ENCODE measurements around the gene CELF2. TPM values are rescaled to one million over a fixed set of nuclear protein-coding genes. Genes with fewer than 3 reads are reported as not detected.

The CELF2 gene
- total and polyA plus RNA-seq, 2 of the 4 experiments (the other 2 are of a cell fraction): 3.5 to 6.6 TPM

DNA sequence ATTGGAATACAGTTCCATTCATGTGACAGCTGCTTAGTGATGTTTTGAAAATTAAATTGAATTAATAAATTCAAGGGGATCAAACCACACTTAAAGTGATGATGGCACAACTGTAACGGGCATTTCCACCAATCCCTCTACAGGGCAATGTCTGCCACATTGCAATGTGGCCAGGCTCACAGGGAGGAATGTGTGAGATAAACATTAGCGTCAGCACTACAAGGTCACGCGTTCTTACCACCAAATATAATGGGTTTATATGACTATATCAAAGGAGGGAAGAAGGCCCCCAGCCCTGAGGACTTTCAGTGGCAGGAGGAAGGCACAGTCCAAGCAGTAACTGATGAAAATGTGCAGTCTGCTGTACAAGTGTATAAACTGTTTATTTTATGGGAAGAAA, 31.1 kb upstream of the CELF2 start:
- POLR2A ChIA-PET (ENCODE audit: unreplicated experiment): no interaction called here
- H3K27me3 ChIP-seq (ENCODE audit: control insufficient read depth, insufficient read depth, low read length): 0 out of 2 replicates have a peak, but pooled peaks cover 1% of the 10 kb centered on the region

More for the DNA sequence above, 31.1 kb upstream of the CELF2 start:
- in situ Hi-C loops (cut with MboI; ENCODE audit: low sequenced_read_pairs): no loop called here
- Histone ChIP-seq H3K79me1 (ENCODE audit: low read depth in 1 of 2, low read length in 2 of 2) (no peaks in the 10 kb centered on the region), H4K20me1 (ENCODE audit: insufficient read depth, low read length) (no peaks in the 10 kb centered on the region), H3K4me3 (ENCODE audit: insufficient read depth, low read depth, low read length) (no peak overlapping the region), H2AK9ac (replicated peaks; ENCODE audit: low read depth, low read length, poor library complexity) (no peak overlapping the region), H3K9me3 (ENCODE audit: control insufficient read depth, insufficient read depth, low read length) (no peaks in the 10 kb centered on the region), H3K27ac (ENCODE audit: insufficient read depth, low read length) (no peak overlapping the region), H3K56ac (ENCODE audit: extremely low read depth, insufficient read depth, low read length) (no peak overlapping the region), H3K4me1 (ENCODE audit: control insufficient read depth, insufficient read depth, low read length) (peaks cover 2% of the 10 kb centered on the region; the same call in 1 of the 2 replicates), H3K23ac (ENCODE audit: low read depth, low read length) (no peak overlapping the region), H2AK5ac (ENCODE audit: low read depth, low read length) (no peak overlapping the region), H4K8ac (ENCODE audit: low read depth in 2 of 2, low read length in 2 of 2) (no peak overlapping the region), H3K9me1 (ENCODE audit: insufficient read depth, low read length) (no peaks in the 10 kb centered on the region), H2BK120ac (ENCODE audit: low read depth, low read length) (no peak overlapping the region), H3K18ac (ENCODE audit: low read depth, low read length) (no peak overlapping the region), H3K36me3 (ENCODE audit: control insufficient read depth, insufficient read depth, low read length) (no peaks in the 10 kb centered on the region), H3K4me2 (ENCODE audit: low read depth, low read length) (no peak overlapping the region), H2BK15ac (ENCODE audit: low read depth, low read length) (no peak overlapping the region), H4K91ac (ENCODE audit: insufficient read depth, low read depth, low read length) (no peak overlapping the region), H2BK5ac (ENCODE audit: low read depth, low read length, poor library complexity, severe bottlenecking) (no peak overlapping the region), H4K5ac (ENCODE audit: low read depth, low read length) (no peak overlapping the region), H3K4ac (ENCODE audit: low read depth, low read length) (no peak overlapping the region), H2AFZ (replicated peaks; ENCODE audit: low read length, poor library complexity) (no peak overlapping the region), H3K9ac (ENCODE audit: low read depth, low read length) (no peak overlapping the region), H2BK20ac (ENCODE audit: low read depth, low read length) (no peak overlapping the region), H3K14ac (replicated peaks; ENCODE audit: low read depth, low read length) (no peak overlapping the region)
- BruUV-seq (replicated peaks): no TSS peak
- TF ChIP-seq, protein P1, sequence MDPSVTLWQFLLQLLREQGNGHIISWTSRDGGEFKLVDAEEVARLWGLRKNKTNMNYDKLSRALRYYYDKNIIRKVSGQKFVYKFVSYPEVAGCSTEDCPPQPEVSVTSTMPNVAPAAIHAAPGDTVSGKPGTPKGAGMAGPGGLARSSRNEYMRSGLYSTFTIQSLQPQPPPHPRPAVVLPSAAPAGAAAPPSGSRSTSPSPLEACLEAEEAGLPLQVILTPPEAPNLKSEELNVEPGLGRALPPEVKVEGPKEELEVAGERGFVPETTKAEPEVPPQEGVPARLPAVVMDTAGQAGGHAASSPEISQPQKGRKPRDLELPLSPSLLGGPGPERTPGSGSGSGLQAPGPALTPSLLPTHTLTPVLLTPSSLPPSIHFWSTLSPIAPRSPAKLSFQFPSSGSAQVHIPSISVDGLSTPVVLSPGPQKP (IDR thresholded peaks at IDR 0.05; ENCODE audit: borderline replicate concordance, low read depth, low read length): no peak
- TF ChIP-seq CHD1 (IDR thresholded peaks at IDR 0.05; ENCODE audit: low read depth, low read length) (no peak), RCOR1 (IDR thresholded peaks at IDR 0.05; ENCODE audit: insufficient replicate concordance, low read length) (no peak), RAD21 (IDR thresholded peaks at IDR 0.05; ENCODE audit: low read length) (no peak), MAFK (IDR thresholded peaks at IDR 0.05; ENCODE audit: low read depth, low read length) (no peak), BHLHE40 (IDR thresholded peaks at IDR 0.05; ENCODE audit: low read depth, low read length) (no peak), RFX5 (IDR thresholded peaks at IDR 0.05; ENCODE audit: low read depth, low read length) (no peak), POLR2A (IDR thresholded peaks at IDR 0.05; ENCODE audit: low read depth, low read length) (no peak), MAZ (IDR thresholded peaks at IDR 0.05; ENCODE audit: borderline replicate concordance, low read depth, low read length) (no peak)
- dilution Hi-C loops (cut with HindIII; ENCODE audit: low sequenced_read_pairs, unreplicated experiment): no loop called here
- no CpG with 5 or more reads among the region's 4 CpGs for WGBS, 2 experiments (ENCODE audit: extremely low coverage in 2 of 2, insufficient read length in 1 of 2)
- DNase-seq (peak; percentile 14), ATAC-seq (ENCODE audit: low read depth) (peak; percentile 74)
- CTCF ChIA-PET: interaction anchor here (0.7 kb wide), 4 partner anchors 33 to 761 kb away, joined by 3 to 7 read pairs (median 4); no protein-coding TSS in a partner anchor
- intact Hi-C loops (cut with micrococcal nuclease): no loop called here
